GM10266 (cell line): Measurements from ENCODE around the gene GK.
"Not testable (repeated sequence)": the region's sequence is repeated elsewhere in the genome, so short reads cannot be mapped to it uniquely, and the experiment has no call there.

Experiments used
- DNase-seq: peaks from one replicate; pipeline ENCODE4 v3.0.0; 2012; ENCODE audit errors: extremely low spot score
- TF ChIP-seq, protein P1 (sequence below): IDR thresholded peaks from 2 replicates; pipeline ENCODE4 v1.5.1; 2012; ENCODE audit warnings: mild to moderate bottlenecking, low read depth; ENCODE audit not compliant: control insufficient read depth, insufficient read depth; ENCODE audit errors: missing control alignments

GK gene

GRCh38 chrX:30748342-30748960, 95.2 kb downstream of the GK start:
- DNase-seq, result no peak
- TF ChIP-seq, protein P1, sequence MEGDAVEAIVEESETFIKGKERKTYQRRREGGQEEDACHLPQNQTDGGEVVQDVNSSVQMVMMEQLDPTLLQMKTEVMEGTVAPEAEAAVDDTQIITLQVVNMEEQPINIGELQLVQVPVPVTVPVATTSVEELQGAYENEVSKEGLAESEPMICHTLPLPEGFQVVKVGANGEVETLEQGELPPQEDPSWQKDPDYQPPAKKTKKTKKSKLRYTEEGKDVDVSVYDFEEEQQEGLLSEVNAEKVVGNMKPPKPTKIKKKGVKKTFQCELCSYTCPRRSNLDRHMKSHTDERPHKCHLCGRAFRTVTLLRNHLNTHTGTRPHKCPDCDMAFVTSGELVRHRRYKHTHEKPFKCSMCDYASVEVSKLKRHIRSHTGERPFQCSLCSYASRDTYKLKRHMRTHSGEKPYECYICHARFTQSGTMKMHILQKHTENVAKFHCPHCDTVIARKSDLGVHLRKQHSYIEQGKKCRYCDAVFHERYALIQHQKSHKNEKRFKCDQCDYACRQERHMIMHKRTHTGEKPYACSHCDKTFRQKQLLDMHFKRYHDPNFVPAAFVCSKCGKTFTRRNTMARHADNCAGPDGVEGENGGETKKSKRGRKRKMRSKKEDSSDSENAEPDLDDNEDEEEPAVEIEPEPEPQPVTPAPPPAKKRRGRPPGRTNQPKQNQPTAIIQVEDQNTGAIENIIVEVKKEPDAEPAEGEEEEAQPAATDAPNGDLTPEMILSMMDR, result no peak

GRCh38 chrX:30751497-30751896, 98.3 kb downstream of the GK start:
- TF ChIP-seq, protein P1, result no peak
- no peak for DNase-seq

- TF ChIP-seq, protein P1, result no peak
- DNase-seq, result no peak
Observed at GRCh38 chrX:30762755-30763154, 109.5 kb downstream of the GK start.

DNA sequence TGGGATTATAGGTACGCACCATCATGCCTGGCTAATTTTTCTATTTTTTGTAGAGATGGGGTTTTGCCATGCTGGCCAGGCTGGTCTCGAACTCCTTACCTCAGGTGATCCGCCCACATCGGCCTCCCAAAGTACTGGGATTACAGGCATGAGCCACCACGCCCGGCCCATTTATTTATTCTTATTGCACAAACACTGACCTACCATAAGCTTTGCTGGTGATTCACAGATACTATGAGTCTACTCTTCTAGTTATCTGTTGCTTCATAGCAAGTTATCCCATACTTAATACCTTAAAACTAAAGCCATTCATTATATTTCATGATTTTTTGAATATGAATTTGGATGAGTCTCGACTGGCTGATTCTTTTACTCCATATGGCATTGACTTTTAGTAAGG, 120.5 kb downstream of the GK start:
- not testable (repeated sequence) for DNase-seq

DNA sequence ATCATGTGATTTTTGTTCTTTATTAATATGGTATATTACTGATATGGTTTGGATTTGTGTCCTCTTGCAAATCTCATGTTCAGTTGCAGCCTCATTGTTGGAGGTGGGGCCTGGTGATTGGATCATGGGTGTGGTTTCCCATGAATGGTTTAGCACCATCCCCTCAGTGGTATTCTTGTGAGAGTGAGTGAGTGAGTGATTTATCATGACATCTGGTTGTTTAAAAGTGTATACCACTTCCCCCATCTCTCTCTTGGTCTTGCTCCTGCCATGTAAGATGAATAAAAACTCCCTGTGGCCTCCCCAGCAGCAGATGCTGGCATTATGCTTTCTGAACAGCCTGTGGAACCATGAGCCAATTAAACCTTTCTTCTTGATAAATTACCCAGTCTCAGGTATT, 124.4 kb downstream of the GK start:
- TF ChIP-seq, protein P1, result no peak
- DNase-seq, result no peak

- no peak for DNase-seq
- TF ChIP-seq, protein P1, result no peak
Observed at GRCh38 chrX:30779453-30780030, 126.3 kb downstream of the GK start.
